Sigmoid colon (tissue), 3 donors: Measurements from ENCODE around the gene LPIN1.

Experiments
- POLR2A ChIP-seq, 2 donors: fragments of 450-650 bp; IDR thresholded peaks; one replicate each; pipeline ENCODE4 v1.6.1; 2016; ENCODE audit warnings: antibody characterized with exemption in 2 of 2, mild to moderate bottlenecking in 2 of 2, moderate library complexity in 2 of 2
- TF ChIP-seq, protein P1 (sequence below), 4 experiments: fragments of 450-650 bp in 3 of 4; fragments of 200-600 bp in 1 of 4; IDR thresholded peaks; one replicate each; pipeline ENCODE4 v1.5.1; 2016 to 2019; ENCODE audit warnings: antibody characterized with exemption in 4 of 4, mild to moderate bottlenecking in 3 of 4, moderate library complexity in 2 of 4

DNA sequence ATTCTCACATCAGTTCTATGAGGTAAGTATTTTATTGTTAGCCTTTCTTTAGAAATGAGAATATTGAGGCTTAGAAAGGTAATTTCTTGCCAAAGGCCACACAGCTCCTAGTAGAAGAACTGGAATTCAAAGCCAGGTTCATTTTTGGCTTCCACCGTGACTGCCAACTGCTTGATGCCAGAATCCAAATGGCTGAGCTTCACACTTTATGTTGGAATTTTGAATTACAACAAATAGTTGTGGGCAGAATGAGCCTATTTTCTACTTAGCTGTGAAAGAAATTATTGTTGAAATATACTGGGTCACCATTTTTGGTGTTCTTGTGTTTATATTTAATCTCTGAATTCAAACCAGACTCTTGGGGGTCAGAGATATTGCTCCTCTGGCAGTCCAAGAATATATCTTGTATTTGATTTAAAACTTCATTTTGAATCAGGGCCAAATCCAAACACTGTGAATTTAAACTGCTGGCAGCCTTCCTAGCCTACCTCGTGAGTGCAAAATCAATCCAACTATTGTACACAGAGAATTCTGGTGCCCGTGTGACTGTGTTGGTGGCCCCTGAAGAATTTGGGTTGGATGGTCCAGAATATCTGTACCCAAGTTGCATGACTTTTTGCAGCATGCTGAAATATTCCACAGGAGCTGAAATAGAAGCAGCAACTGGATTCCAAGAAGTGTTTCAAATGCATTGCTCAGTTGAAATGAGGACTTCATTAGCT lies 35.6 kb upstream of the LPIN1 start:
- no peak for TF ChIP-seq POLR2A (IDR thresholded peaks at IDR 0.05)
- TF ChIP-seq, protein P1, sequence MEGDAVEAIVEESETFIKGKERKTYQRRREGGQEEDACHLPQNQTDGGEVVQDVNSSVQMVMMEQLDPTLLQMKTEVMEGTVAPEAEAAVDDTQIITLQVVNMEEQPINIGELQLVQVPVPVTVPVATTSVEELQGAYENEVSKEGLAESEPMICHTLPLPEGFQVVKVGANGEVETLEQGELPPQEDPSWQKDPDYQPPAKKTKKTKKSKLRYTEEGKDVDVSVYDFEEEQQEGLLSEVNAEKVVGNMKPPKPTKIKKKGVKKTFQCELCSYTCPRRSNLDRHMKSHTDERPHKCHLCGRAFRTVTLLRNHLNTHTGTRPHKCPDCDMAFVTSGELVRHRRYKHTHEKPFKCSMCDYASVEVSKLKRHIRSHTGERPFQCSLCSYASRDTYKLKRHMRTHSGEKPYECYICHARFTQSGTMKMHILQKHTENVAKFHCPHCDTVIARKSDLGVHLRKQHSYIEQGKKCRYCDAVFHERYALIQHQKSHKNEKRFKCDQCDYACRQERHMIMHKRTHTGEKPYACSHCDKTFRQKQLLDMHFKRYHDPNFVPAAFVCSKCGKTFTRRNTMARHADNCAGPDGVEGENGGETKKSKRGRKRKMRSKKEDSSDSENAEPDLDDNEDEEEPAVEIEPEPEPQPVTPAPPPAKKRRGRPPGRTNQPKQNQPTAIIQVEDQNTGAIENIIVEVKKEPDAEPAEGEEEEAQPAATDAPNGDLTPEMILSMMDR (IDR thresholded peaks at IDR 0.05), result no peak
